OCI-LY7 (cell line): ENCODE measurements around the gene AHR. TPM values are rescaled to one million over a fixed set of nuclear protein-coding genes. Genes with fewer than 3 reads are reported as not detected.

Experiments
- BruUV-seq: library from RNA; stranded (reverse); fragments of 400-500 nt; replicated peaks from 2 replicates; lab custom pipeline; 2021; lab: Mats Ljungman, UMichigan
- CTCF ChIA-PET: fragments of 300-600 bp; sonication (Branson Sonifier 250); formaldehyde crosslinking; loops from one replicate; lab custom pipeline; 2022; ENCODE audit warnings: antibody characterized with exemption; ENCODE audit not compliant: unreplicated experiment; lab: Charles Lee
- POLR2A ChIA-PET: fragments of 300-600 bp; sonication (Branson Sonifier 250); formaldehyde crosslinking; loops from one replicate; lab custom pipeline; 2022; ENCODE audit warnings: antibody characterized with exemption; lab: Charles Lee
- DNase-seq: peaks from one replicate; pipeline ENCODE4 v3.0.0-alpha.2; 2015; ENCODE audit warnings: low spot score
- H2AFZ ChIP-seq: fragments of 200-600 bp; sonication (generic), shearing (Covaris generic); 2 replicates; pipeline ENCODE4 v1.6.1; 2014; ENCODE audit warnings: mild to moderate bottlenecking, antibody characterized with exemption, low read length, moderate library complexity
- H3K27ac ChIP-seq: fragments of 200-600 bp; sonication (generic); 2 replicates; pipeline ENCODE4 v1.5.1; 2014; ENCODE audit warnings: mixed run types, low read depth, mild to moderate bottlenecking, moderate library complexity, low read length, inconsistent platforms; ENCODE audit not compliant: poor library complexity, severe bottlenecking
- H3K36me3 ChIP-seq: fragments of 200-600 bp; sonication (generic); 2 replicates; pipeline ENCODE4 v1.6.1; 2014; ENCODE audit warnings: mild to moderate bottlenecking, antibody characterized with exemption, low read length, moderate library complexity, mixed read lengths; ENCODE audit not compliant: insufficient read depth
- H3K4me1 ChIP-seq: fragments of 200-600 bp; sonication (generic); 2 replicates; pipeline ENCODE4 v1.5.1; 2014; ENCODE audit warnings: mild to moderate bottlenecking, low read length; ENCODE audit not compliant: insufficient read depth, poor library complexity, severe bottlenecking
- H3K4me2 ChIP-seq: fragments of 200-600 bp; sonication (generic); 2 replicates; pipeline ENCODE4 v1.6.1; 2014; ENCODE audit warnings: mild to moderate bottlenecking, low read length
- H3K4me3 ChIP-seq: fragments of 200-600 bp; sonication (generic); 2 replicates; pipeline ENCODE4 v1.5.1; 2014; ENCODE audit warnings: mild to moderate bottlenecking, low read depth, low read length; ENCODE audit not compliant: poor library complexity, severe bottlenecking
- H3K79me2 ChIP-seq: fragments of 200-600 bp; sonication (generic); 2 replicates; pipeline ENCODE4 v1.6.1; 2016; ENCODE audit warnings: low read depth, mild to moderate bottlenecking, low read length, moderate library complexity, mixed read lengths; ENCODE audit not compliant: insufficient read depth
- H3K9me2 ChIP-seq: fragments of 200-600 bp; sonication (generic); 2 replicates; pipeline ENCODE4 v1.6.1; 2016; ENCODE audit warnings: mild to moderate bottlenecking, low read length, mixed read lengths; ENCODE audit not compliant: insufficient read depth
- H3K9me3 ChIP-seq: fragments of 200-600 bp; sonication (generic); 2 replicates; pipeline ENCODE4 v1.6.1; 2014; ENCODE audit warnings: mild to moderate bottlenecking, mixed run types, low read length, mixed read lengths
- H4K20me1 ChIP-seq: fragments of 200-600 bp; sonication (generic); 2 replicates; pipeline ENCODE4 v1.6.1; 2014; ENCODE audit warnings: mild to moderate bottlenecking, antibody characterized with exemption, low read length, moderate library complexity, mixed read lengths; ENCODE audit not compliant: insufficient read depth
- EZH2phosphoT487 ChIP-seq: fragments of 200-600 bp; sonication (generic); IDR thresholded peaks from 2 replicates; pipeline ENCODE4 v1.6.1; 2018; ENCODE audit warnings: low read depth, borderline replicate concordance, mild to moderate bottlenecking, mixed run types, antibody characterized with exemption, low read length, moderate library complexity, mixed read lengths
- intact Hi-C: fragments of 100-400 bp; cut with micrococcal nuclease; formaldehyde crosslinking; loops from one replicate; pipeline ENCODE4 v1.10.0; 2022; ENCODE audit not compliant: unreplicated experiment
- total RNA-seq, 2 experiments: library from RNA; depleted of rRNA in 1 of 2; stranded (reverse); fragments of >200 nt in 1 of 2; shearing (Covaris generic) in 1 of 2; gene quantifications; 2 replicates each; pipeline ENCODE4 v1.2.3, GENCODE V29; 2014 to 2022
- TF ChIP-seq, protein P1 (sequence below): fragments of 200-600 bp; sonication (generic); conservative IDR thresholded peaks from 2 replicates; pipeline ENCODE4 v1.5.1; 2014; ENCODE audit warnings: mild to moderate bottlenecking, antibody characterized with exemption, low read length, moderate library complexity, mixed read lengths

AHR gene
- total RNA-seq, 2 experiments from 2014 or later, result not detected

DNA sequence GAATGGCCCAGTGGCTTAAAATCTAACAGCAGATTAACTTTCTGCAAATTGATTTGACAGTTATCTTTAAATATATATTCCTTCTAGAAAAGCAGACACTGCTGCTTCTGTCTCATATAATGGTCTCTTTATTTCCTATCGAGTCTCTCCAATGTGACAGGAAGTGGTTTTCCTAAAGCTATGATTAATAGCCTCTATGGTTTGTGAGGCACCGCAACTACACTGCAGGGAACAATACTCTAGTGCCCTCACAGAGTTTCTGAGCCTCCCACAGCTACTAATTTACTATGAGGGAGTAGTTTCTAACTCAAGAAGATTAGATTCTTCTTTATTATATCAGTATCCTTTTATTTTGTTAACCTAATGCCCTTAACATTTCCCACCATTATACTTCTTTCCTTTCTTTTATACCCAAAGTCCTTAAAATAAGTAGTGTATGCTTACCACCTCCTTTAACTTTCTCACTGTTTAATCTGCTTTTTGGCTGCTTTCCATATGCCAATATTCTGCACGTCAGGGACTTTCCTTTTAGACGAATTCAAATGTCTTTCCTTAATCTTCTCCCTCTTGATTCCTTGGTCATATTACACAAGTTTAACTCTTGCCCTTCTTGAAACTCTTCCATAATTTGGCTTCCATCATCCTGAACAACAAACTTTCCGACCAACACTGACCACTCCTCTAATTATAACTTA is 23.8 kb upstream of the AHR start:
- Histone ChIP-seq H3K9me2 (no peaks in the 10 kb centered on the region), H2AFZ (no peak overlapping the region), H3K27ac (no peak overlapping the region), H3K36me3 (no peaks in the 10 kb centered on the region), H3K4me1 (no peaks in the 10 kb centered on the region), H3K79me2 (no peaks in the 10 kb centered on the region), H4K20me1 (no peaks in the 10 kb centered on the region), H3K4me3 (no peak overlapping the region), H3K9me3 (peaks cover 3% of the 10 kb centered on the region; the same call in 1 of the 2 replicates), H3K4me2 (no peak overlapping the region)
- BruUV-seq, result no TSS peak
- TF ChIP-seq EZH2phosphoT487, result no peak
- TF ChIP-seq, protein P1, sequence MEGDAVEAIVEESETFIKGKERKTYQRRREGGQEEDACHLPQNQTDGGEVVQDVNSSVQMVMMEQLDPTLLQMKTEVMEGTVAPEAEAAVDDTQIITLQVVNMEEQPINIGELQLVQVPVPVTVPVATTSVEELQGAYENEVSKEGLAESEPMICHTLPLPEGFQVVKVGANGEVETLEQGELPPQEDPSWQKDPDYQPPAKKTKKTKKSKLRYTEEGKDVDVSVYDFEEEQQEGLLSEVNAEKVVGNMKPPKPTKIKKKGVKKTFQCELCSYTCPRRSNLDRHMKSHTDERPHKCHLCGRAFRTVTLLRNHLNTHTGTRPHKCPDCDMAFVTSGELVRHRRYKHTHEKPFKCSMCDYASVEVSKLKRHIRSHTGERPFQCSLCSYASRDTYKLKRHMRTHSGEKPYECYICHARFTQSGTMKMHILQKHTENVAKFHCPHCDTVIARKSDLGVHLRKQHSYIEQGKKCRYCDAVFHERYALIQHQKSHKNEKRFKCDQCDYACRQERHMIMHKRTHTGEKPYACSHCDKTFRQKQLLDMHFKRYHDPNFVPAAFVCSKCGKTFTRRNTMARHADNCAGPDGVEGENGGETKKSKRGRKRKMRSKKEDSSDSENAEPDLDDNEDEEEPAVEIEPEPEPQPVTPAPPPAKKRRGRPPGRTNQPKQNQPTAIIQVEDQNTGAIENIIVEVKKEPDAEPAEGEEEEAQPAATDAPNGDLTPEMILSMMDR, result no peak
- ChIA-PET POLR2A (interaction anchor here (0.5 kb wide), 1 partner anchor 1149 kb away, joined by 4 read pairs; no protein-coding TSS in a partner anchor), CTCF (no interaction called here)
- intact Hi-C loops, result no loop called here
- DNase-seq, result no peak

DNA sequence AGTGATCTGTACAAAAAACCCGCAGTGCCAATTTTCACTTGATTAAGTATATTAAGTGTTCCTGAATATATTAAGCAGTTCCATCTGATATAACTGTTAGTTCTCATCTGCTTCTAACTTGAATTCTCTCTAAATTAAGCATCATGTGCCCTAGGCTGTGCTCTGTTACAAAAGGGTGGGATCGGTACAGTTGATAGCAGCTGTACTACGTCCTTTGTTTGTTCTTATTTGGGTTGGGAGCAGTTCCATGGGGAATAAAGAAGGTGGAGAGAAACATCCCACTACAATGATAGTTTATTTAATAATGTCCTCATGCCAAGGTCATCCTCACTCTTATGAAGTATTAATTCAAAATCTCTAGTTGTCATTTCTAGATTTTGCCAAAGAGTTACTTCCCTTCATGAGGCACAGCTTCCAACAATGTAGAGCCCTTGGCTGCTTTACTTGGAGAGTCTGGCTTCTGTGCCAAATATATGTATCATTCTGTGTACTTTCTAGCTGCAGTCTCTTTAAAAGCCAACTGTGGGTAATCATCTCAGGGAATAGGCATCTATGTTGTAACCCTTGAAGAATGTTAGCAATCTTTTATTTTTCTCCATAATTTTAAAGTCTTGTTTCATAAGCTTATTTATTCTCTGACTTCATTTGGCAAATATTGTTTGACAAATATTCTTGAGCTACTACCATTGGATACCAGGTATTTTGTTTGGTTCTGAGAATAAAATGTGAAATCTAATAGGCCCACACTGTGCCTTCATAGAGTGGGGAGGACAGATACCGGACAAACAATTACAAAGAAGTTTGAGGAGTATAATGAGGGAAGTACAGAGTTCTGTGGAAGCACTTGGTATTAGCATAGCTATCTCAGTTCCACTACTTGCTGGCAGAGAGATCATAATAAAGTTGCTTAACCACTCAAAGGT is 22.4 kb upstream of the AHR start:
- Histone ChIP-seq H3K9me2 (no peaks in the 10 kb centered on the region), H2AFZ (no peak overlapping the region), H3K4me2 (no peak overlapping the region), H3K79me2 (no peaks in the 10 kb centered on the region), H3K9me3 (no peaks in the 10 kb centered on the region), H3K36me3 (no peaks in the 10 kb centered on the region), H3K27ac (no peak overlapping the region), H3K4me1 (no peaks in the 10 kb centered on the region), H3K4me3 (no peak overlapping the region), H4K20me1 (no peaks in the 10 kb centered on the region)
- ChIA-PET POLR2A (no interaction called here), CTCF (no interaction called here)
- no TSS peak for BruUV-seq
- no peak for DNase-seq
- TF ChIP-seq, protein P1, result no peak
- no peak for TF ChIP-seq EZH2phosphoT487
- intact Hi-C loops, result no loop called here
